ENCODE results near the gene R3HDM2. TPM values are rescaled to one million over a fixed set of nuclear protein-coding genes. Genes with fewer than 3 reads are reported as not detected.
"Not testable (repeated sequence)": the region's sequence is repeated elsewhere in the genome, so short reads cannot be mapped to it uniquely, and the experiment has no call there.

The R3HDM2 gene
- total RNA-seq, 1 experiment from 2014 or later, result 45.4 TPM

DNA sequence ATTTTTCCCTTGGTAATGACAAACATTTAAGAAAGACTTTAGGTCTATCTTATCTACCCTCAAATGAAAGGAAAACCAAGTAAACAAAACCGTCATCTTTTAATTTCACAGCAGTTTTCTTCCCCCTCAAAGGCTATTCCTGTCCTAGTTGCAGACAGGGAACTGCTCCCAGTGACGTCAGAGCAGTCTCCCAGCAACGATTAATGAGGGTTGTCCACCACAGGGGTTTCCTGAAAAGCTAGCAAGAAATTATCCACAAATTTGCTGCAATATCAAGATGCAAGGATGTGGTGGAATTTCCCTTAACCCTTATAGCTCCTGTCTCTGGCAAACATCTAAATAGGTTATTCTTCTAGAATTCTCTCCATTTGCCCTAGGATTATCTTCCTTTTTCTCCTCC, 90.7 kb downstream of the R3HDM2 start:
- H3K36me3 ChIP-seq (ENCODE audit: control insufficient read depth in 1 of 2, insufficient read depth in 2 of 2, low read length in 2 of 2), result no peaks in the 10 kb centered on the region
- ATAC-seq (no peak), DNase-seq (ENCODE audit: low read depth, low spot score) (no peak)
- TF ChIP-seq, protein P1, sequence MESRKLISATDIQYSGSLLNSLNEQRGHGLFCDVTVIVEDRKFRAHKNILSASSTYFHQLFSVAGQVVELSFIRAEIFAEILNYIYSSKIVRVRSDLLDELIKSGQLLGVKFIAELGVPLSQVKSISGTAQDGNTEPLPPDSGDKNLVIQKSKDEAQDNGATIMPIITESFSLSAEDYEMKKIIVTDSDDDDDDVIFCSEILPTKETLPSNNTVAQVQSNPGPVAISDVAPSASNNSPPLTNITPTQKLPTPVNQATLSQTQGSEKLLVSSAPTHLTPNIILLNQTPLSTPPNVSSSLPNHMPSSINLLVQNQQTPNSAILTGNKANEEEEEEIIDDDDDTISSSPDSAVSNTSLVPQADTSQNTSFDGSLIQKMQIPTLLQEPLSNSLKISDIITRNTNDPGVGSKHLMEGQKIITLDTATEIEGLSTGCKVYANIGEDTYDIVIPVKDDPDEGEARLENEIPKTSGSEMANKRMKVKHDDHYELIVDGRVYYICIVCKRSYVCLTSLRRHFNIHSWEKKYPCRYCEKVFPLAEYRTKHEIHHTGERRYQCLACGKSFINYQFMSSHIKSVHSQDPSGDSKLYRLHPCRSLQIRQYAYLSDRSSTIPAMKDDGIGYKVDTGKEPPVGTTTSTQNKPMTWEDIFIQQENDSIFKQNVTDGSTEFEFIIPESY (IDR thresholded peaks at IDR 0.05; ENCODE audit: extremely low read depth, insufficient replicate concordance, low read length), result no peak
- TF ChIP-seq FOSL1 (IDR thresholded peaks at IDR 0.05; ENCODE audit: low read depth) (no peak), POLR2AphosphoS5 (IDR thresholded peaks at IDR 0.05; ENCODE audit: low read depth, low read length) (no peak), SIN3A (IDR thresholded peaks at IDR 0.05; ENCODE audit: low read depth) (no peak), SRF (IDR thresholded peaks at IDR 0.05; ENCODE audit: low read depth) (no peak)
- TF ChIP-seq, protein P2, sequence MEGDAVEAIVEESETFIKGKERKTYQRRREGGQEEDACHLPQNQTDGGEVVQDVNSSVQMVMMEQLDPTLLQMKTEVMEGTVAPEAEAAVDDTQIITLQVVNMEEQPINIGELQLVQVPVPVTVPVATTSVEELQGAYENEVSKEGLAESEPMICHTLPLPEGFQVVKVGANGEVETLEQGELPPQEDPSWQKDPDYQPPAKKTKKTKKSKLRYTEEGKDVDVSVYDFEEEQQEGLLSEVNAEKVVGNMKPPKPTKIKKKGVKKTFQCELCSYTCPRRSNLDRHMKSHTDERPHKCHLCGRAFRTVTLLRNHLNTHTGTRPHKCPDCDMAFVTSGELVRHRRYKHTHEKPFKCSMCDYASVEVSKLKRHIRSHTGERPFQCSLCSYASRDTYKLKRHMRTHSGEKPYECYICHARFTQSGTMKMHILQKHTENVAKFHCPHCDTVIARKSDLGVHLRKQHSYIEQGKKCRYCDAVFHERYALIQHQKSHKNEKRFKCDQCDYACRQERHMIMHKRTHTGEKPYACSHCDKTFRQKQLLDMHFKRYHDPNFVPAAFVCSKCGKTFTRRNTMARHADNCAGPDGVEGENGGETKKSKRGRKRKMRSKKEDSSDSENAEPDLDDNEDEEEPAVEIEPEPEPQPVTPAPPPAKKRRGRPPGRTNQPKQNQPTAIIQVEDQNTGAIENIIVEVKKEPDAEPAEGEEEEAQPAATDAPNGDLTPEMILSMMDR (IDR thresholded peaks at IDR 0.05 in 2 of 3, conservative IDR thresholded peaks at IDR 0.05 in 1 of 3; ENCODE audit: borderline replicate concordance in 1 of 3, insufficient read depth in 1 of 3, low read depth in 2 of 3, low read length in 2 of 3), result no peak
- intact Hi-C loops (cut with micrococcal nuclease), result no loop called here
- no peaks in the 10 kb centered on the region for H3K27me3 ChIP-seq (ENCODE audit: insufficient read depth, low read length)
- no peaks in the 10 kb centered on the region for H3K79me2 ChIP-seq (ENCODE audit: insufficient read depth, low read length)
- H3K4me2 ChIP-seq (ENCODE audit: low read length), result no peak overlapping the region
- no peak overlapping the region for H3K9ac ChIP-seq (ENCODE audit: low read length)
- POLR2A ChIA-PET, result no interaction called here
- CTCF ChIA-PET, result no interaction called here
- H4K20me1 ChIP-seq (ENCODE audit: insufficient read depth), result no peaks in the 10 kb centered on the region
- H3K4me3 ChIP-seq (replicated peaks in 1 of 2; ENCODE audit: low read depth in 1 of 2, low read length in 2 of 2), result no peak overlapping the region
- RAD21 ChIA-PET (ENCODE audit: low non-redundant PET in 1 of 2, low total read pairs in 2 of 2, uncharacterized antibody in 2 of 2, unreplicated experiment in 2 of 2), result no interaction called here
- H3K9me2 ChIP-seq (ENCODE audit: insufficient read depth), result no peaks in the 10 kb centered on the region
- no peak overlapping the region for H2AFZ ChIP-seq (ENCODE audit: low read depth, low read length, poor library complexity, severe bottlenecking)
- no peaks in the 10 kb centered on the region for H3K9me3 ChIP-seq (ENCODE audit: control insufficient read depth in 1 of 2, insufficient read depth in 1 of 2, low read depth in 1 of 2, low read length in 2 of 2)
- BruUV-seq (replicated peaks), result no TSS peak
- no peak overlapping the region for H3K27ac ChIP-seq (ENCODE audit: low read depth, low read length)
- no peaks in the 10 kb centered on the region for H3K4me1 ChIP-seq (ENCODE audit: control insufficient read depth in 1 of 2, insufficient read depth in 2 of 2, low read length in 2 of 2)

DNA sequence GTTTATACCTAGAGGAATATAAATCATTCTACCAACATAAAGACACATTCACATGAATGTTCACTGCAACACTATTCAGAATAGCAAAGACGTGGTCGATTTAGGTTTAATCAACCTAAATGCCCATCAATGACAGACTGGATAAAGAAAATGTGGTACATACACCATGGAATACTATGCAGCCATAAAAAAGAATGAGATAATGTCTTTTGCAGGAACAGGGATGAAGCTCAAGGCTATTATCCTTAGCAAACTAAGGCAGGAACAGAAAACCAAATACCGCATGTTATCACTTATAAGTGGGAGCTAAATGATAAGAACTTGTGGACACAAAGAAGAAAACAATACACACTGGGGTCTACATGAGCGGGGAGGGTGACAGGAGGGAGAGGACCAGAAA, 94.5 kb downstream of the R3HDM2 start:
- H3K4me2 ChIP-seq (ENCODE audit: low read length); H2AFZ ChIP-seq (ENCODE audit: low read depth, low read length, poor library complexity, severe bottlenecking); DNase-seq (ENCODE audit: low read depth, low spot score); ATAC-seq; H4K20me1 ChIP-seq (ENCODE audit: insufficient read depth); H3K36me3 ChIP-seq (ENCODE audit: control insufficient read depth in 1 of 2, insufficient read depth in 2 of 2, low read length in 2 of 2); H3K9ac ChIP-seq (ENCODE audit: low read length); H3K79me2 ChIP-seq (ENCODE audit: insufficient read depth, low read length); BruUV-seq (replicated peaks); H3K4me3 ChIP-seq (replicated peaks in 1 of 2; ENCODE audit: low read depth in 1 of 2, low read length in 2 of 2); intact Hi-C loops (cut with micrococcal nuclease); H3K9me3 ChIP-seq (ENCODE audit: control insufficient read depth in 1 of 2, insufficient read depth in 1 of 2, low read depth in 1 of 2, low read length in 2 of 2); H3K27me3 ChIP-seq (ENCODE audit: insufficient read depth, low read length); CTCF ChIA-PET; H3K9me2 ChIP-seq (ENCODE audit: insufficient read depth); H3K27ac ChIP-seq (ENCODE audit: low read depth, low read length); RAD21 ChIA-PET (ENCODE audit: low non-redundant PET in 1 of 2, low total read pairs in 2 of 2, uncharacterized antibody in 2 of 2, unreplicated experiment in 2 of 2); POLR2A ChIA-PET; H3K4me1 ChIP-seq (ENCODE audit: control insufficient read depth in 1 of 2, insufficient read depth in 2 of 2, low read length in 2 of 2): not testable (repeated sequence)

Data from HCT116 (cell line).